HepG2 (cell line): ENCODE data around the gene CHRM5.

ENCODE experiments used
- ARID2 ChIP-seq: sonication (generic); formaldehyde crosslinking; IDR thresholded peaks from 2 replicates; pipeline ENCODE4 v1.8.1; 2022; ENCODE audit warnings: mild to moderate bottlenecking, missing genetic modification reagents, borderline replicate concordance
- CREB1 ChIP-seq, 2 experiments: fragments of 450-650 bp in 1 of 2; IDR thresholded peaks; 2 replicates each; pipeline ENCODE4 v1.6.1; 2016 to 2017; ENCODE audit warnings: control low read depth in 1 of 2, mild to moderate bottlenecking in 1 of 2, missing compliant biosample characterization in 1 of 2, missing genetic modification characterization in 1 of 2
- GTF3A ChIP-seq: sonication (generic); formaldehyde crosslinking; conservative IDR thresholded peaks from 2 replicates; pipeline ENCODE4 v1.4.0; 2020; ENCODE audit warnings: mild to moderate bottlenecking, missing genetic modification reagents
- MBNL3 ChIP-seq: fragments of 250-450 bp; sonication (Bioruptor Pico); conservative IDR thresholded peaks from 2 replicates; pipeline ENCODE4 v1.8.0; 2022; ENCODE audit warnings: mild to moderate bottlenecking, inconsistent platforms
- MXD1 ChIP-seq: sonication (generic); formaldehyde crosslinking; IDR thresholded peaks from 2 replicates; pipeline ENCODE4 v1.4.0; 2020; ENCODE audit warnings: mild to moderate bottlenecking, missing genetic modification reagents
- NCOR1 ChIP-seq: fragments of 200-600 bp; sonication (generic); IDR thresholded peaks from 2 replicates; pipeline ENCODE4 v1.7.0; 2017; ENCODE audit warnings: antibody characterized with exemption, low read length, borderline replicate concordance
- PBX2 ChIP-seq: IDR thresholded peaks from 2 replicates; pipeline ENCODE4 v1.6.1; 2016; ENCODE audit warnings: control low read depth
- PITX1 ChIP-seq: sonication (generic); formaldehyde crosslinking; IDR thresholded peaks from 2 replicates; pipeline ENCODE4 v1.5.1; 2020; ENCODE audit warnings: mild to moderate bottlenecking, missing genetic modification reagents
- RAD21 ChIP-seq: fragments of 450-650 bp; formaldehyde crosslinking; IDR thresholded peaks from 2 replicates; pipeline ENCODE4 v1.5.0; 2020; ENCODE audit warnings: mild to moderate bottlenecking
- RBAK ChIP-seq: sonication (generic); formaldehyde crosslinking; IDR thresholded peaks from 2 replicates; pipeline ENCODE4 v1.5.1; 2020; ENCODE audit warnings: mild to moderate bottlenecking, missing genetic modification reagents
- SKIL ChIP-seq: sonication (generic); formaldehyde crosslinking; IDR thresholded peaks from 2 replicates; pipeline ENCODE4 v1.8.0; 2022; ENCODE audit warnings: missing genetic modification reagents, mild to moderate bottlenecking, moderate library complexity, borderline replicate concordance
- YY1 ChIP-seq: IDR thresholded peaks from 2 replicates; pipeline ENCODE4 v1.6.1; 2011; ENCODE audit warnings: low read length, low read depth, moderate library complexity, mild to moderate bottlenecking; ENCODE audit not compliant: insufficient read depth, insufficient replicate concordance
- ZNF34 ChIP-seq: sonication (generic); formaldehyde crosslinking; IDR thresholded peaks from 2 replicates; pipeline ENCODE4 v1.4.0; 2020; ENCODE audit warnings: mild to moderate bottlenecking, missing genetic modification reagents, borderline replicate concordance

- no peak for TF ChIP-seq RBAK
- TF ChIP-seq SKIL (CRISPR knock-in tag), result no peak
- TF ChIP-seq ARID2 (CRISPR knock-in tag), result no peak
- no peak for TF ChIP-seq RAD21 (CRISPR knock-in tag)
- TF ChIP-seq PITX1 (CRISPR knock-in tag), result no peak
- no peak for TF ChIP-seq ZNF34
- no peak for TF ChIP-seq GTF3A
- TF ChIP-seq PBX2, result no peak
- TF ChIP-seq NCOR1, result no peak
- TF ChIP-seq CREB1 (IDR thresholded peaks at IDR 0.05), result no peak
- no peak for TF ChIP-seq CREB1 (CRISPR knock-in tag; IDR thresholded peaks at IDR 0.05)
- TF ChIP-seq MBNL3 (CRISPR knock-in tag), result no peak
- no peak for TF ChIP-seq YY1
- no peak for TF ChIP-seq MXD1 (CRISPR knock-in tag)
Observed at GRCh38 chr15:33934396-33934795, 33.9 kb upstream of the CHRM5 start.
